Measurements from ENCODE around the gene INHBC. TPM values are rescaled to one million over a fixed set of nuclear protein-coding genes. Genes with fewer than 3 reads are reported as not detected.

Gene INHBC
- total and polyA plus RNA-seq, 2 donors (not counting 1 experiment from before 2014, with no cell fraction given) = 0.17 to 0.31 TPM

- intact Hi-C loops (cut with micrococcal nuclease) = no loop called here
- no peaks in the 10 kb centered on the region for H3K9me3 ChIP-seq (ENCODE audit: control extremely low read depth in 1 of 3, control insufficient read depth in 2 of 3, insufficient read depth in 1 of 3, low read length in 2 of 3)
- H3K27ac Mint-ChIP-seq = no peak overlapping the region
- peaks cover 0 to 2% of the 10 kb centered on the region in 2 donors for H3K4me1 ChIP-seq (ENCODE audit: control insufficient read depth in 2 of 2, insufficient read depth in 2 of 2, low read length in 2 of 2)
- ATAC-seq (ENCODE audit: low read depth) (no peak), DNase-seq (no peak)
- H3K36me3 ChIP-seq (replicated peaks in 1 of 2; ENCODE audit: control extremely low read depth in 1 of 2, control insufficient read depth in 1 of 2, extremely low read depth in 1 of 2, insufficient read depth in 2 of 2, low read length in 1 of 2) = peaks cover 7 to 10% of the 10 kb centered on the region in 2 experiments
- TF ChIP-seq CTCF (IDR thresholded peaks at IDR 0.05) (no peak), EZH2 (IDR thresholded peaks at IDR 0.05; ENCODE audit: borderline replicate concordance, insufficient read depth, low read depth, low read length, poor library complexity, severe bottlenecking) (no peak)
- no peak overlapping the region for H3K27ac ChIP-seq (ENCODE audit: low read length in 2 of 2)
- H3K4me1 Mint-ChIP-seq = peaks cover 41% of the 10 kb centered on the region
- no peaks in the 10 kb centered on the region for H3K9me3 Mint-ChIP-seq (ENCODE audit: insufficient read depth)
- no peak overlapping the region for H3K4me3 Mint-ChIP-seq
- peaks cover 93% of the 10 kb centered on the region for H3K79me2 ChIP-seq (ENCODE audit: control insufficient read depth, insufficient read depth, low read length)
- peaks cover 44% of the 10 kb centered on the region for H4K20me1 ChIP-seq (ENCODE audit: control insufficient read depth, insufficient read depth, low read length, poor library complexity, severe bottlenecking)
- no peak overlapping the region for H2AFZ ChIP-seq (ENCODE audit: insufficient read depth, low read depth, low read length, poor library complexity, severe bottlenecking)
- no peak overlapping the region for H3K4me2 ChIP-seq (replicated peaks; ENCODE audit: low read depth, low read length, poor library complexity, severe bottlenecking)
- H3K27me3 ChIP-seq (replicated peaks in 1 of 4; ENCODE audit: control extremely low read depth in 1 of 4, control insufficient read depth in 3 of 4, insufficient read depth in 4 of 4, low read length in 3 of 4) = no peaks in the 10 kb centered on the region
- no peak overlapping the region for H3K9ac ChIP-seq (ENCODE audit: low read length)
- no peak overlapping the region for H3K4me3 ChIP-seq (ENCODE audit: control extremely low read depth in 1 of 5, extremely low read depth in 1 of 5, insufficient read depth in 1 of 5, low read depth in 2 of 5, low read length in 4 of 5)
- H3K27me3 Mint-ChIP-seq = no peaks in the 10 kb centered on the region
- no CpG with 5 or more reads among the region's 2 CpGs for WGBS (ENCODE audit: insufficient coverage)
- CTCF ChIA-PET = interaction anchor here (0.7 kb wide), 1 partner anchor 172 kb away, joined by 3 read pairs; no protein-coding TSS in a partner anchor
- POLR2A ChIA-PET = interaction anchor here (0.6 kb wide), 1 partner anchor 33 kb away, joined by 8 read pairs; no protein-coding TSS in a partner anchor
Measured at GRCh38 chr12:57415088-57415487, 19.5 kb upstream of the INHBC start.

GRCh38 chr12:57416039-57416996 lies 18.3 kb upstream of the INHBC start:
- no peak overlapping the region for H3K4me3 Mint-ChIP-seq
- CTCF ChIA-PET = interaction anchor here (0.8 kb wide), 1 partner anchor 173 kb away, joined by 3 read pairs; no protein-coding TSS in a partner anchor
- WGBS (ENCODE audit: insufficient coverage) = 96% methylated on average over 7 of the region's 8 CpGs
- Histone ChIP-seq H3K79me2 (ENCODE audit: control insufficient read depth, insufficient read depth, low read length) (peaks cover 94% of the 10 kb centered on the region), H3K4me2 (replicated peaks; ENCODE audit: low read depth, low read length, poor library complexity, severe bottlenecking) (no peak overlapping the region), H3K36me3 (replicated peaks in 1 of 2; ENCODE audit: control extremely low read depth in 1 of 2, control insufficient read depth in 1 of 2, extremely low read depth in 1 of 2, insufficient read depth in 2 of 2, low read length in 1 of 2) (peaks cover 7 to 14% of the 10 kb centered on the region in 2 experiments), H3K4me3 (ENCODE audit: control extremely low read depth in 1 of 5, extremely low read depth in 1 of 5, insufficient read depth in 1 of 5, low read depth in 2 of 5, low read length in 4 of 5) (no peak overlapping the region), H3K27me3 (replicated peaks in 1 of 4; ENCODE audit: control extremely low read depth in 1 of 4, control insufficient read depth in 3 of 4, insufficient read depth in 4 of 4, low read length in 3 of 4) (no peaks in the 10 kb centered on the region), H3K4me1 (ENCODE audit: control insufficient read depth in 2 of 2, insufficient read depth in 2 of 2, low read length in 2 of 2) (peaks cover 0 to 2% of the 10 kb centered on the region in 2 donors), H3K9ac (ENCODE audit: low read length) (no peak overlapping the region), H2AFZ (ENCODE audit: insufficient read depth, low read depth, low read length, poor library complexity, severe bottlenecking) (no peak overlapping the region), H4K20me1 (ENCODE audit: control insufficient read depth, insufficient read depth, low read length, poor library complexity, severe bottlenecking) (peaks cover 51% of the 10 kb centered on the region), H3K9me3 (ENCODE audit: control extremely low read depth in 1 of 3, control insufficient read depth in 2 of 3, insufficient read depth in 1 of 3, low read length in 2 of 3) (no peaks in the 10 kb centered on the region), H3K27ac (ENCODE audit: low read length in 2 of 2) (no peak overlapping the region)
- ATAC-seq (ENCODE audit: low read depth) (no peak), DNase-seq (no peak)
- peaks cover 42% of the 10 kb centered on the region for H3K4me1 Mint-ChIP-seq
- no peaks in the 10 kb centered on the region for H3K27me3 Mint-ChIP-seq
- H3K27ac Mint-ChIP-seq = no peak overlapping the region
- intact Hi-C loops (cut with micrococcal nuclease) = no loop called here
- TF ChIP-seq CTCF (IDR thresholded peaks at IDR 0.05) (no peak), EZH2 (IDR thresholded peaks at IDR 0.05; ENCODE audit: borderline replicate concordance, insufficient read depth, low read depth, low read length, poor library complexity, severe bottlenecking) (no peak)
- no peaks in the 10 kb centered on the region for H3K9me3 Mint-ChIP-seq (ENCODE audit: insufficient read depth)
- POLR2A ChIA-PET = no interaction called here

All from B cell (primary cell).